K562 (cell line): ENCODE data around the gene KCNK4.

Experiments used
- JUNB ChIP-seq: fragments of 450-650 bp; formaldehyde crosslinking; conservative IDR thresholded peaks from 2 replicates; pipeline ENCODE4 v1.4.0; 2020; ENCODE audit warnings: mild to moderate bottlenecking
- MAFF ChIP-seq: IDR thresholded peaks from 2 replicates; pipeline ENCODE4 v1.6.1; 2012; ENCODE audit warnings: low read length, improper control_type of control experiment
- NUFIP1 ChIP-seq: fragments of 450-650 bp; IDR thresholded peaks from 2 replicates; pipeline ENCODE4 v1.6.1; 2018; ENCODE audit not compliant: partially characterized antibody
- POLR2B ChIP-seq: fragments of 450-650 bp; IDR thresholded peaks from 2 replicates; pipeline ENCODE4 v1.6.1; 2018; ENCODE audit warnings: low read depth; ENCODE audit not compliant: partially characterized antibody
- PRPF4 ChIP-seq: fragments of 200-400 bp; formaldehyde crosslinking; IDR thresholded peaks from one replicate; pipeline ENCODE4 v1.6.1; 2017; ENCODE audit warnings: low read length, low read depth, mild to moderate bottlenecking; ENCODE audit not compliant: insufficient read depth, poor library complexity, severe bottlenecking
- ZNF408 ChIP-seq: fragments of 250-450 bp; sonication (Bioruptor Pico); IDR thresholded peaks from 2 replicates; pipeline ENCODE4 v1.4.0; 2020; ENCODE audit warnings: low read depth, mild to moderate bottlenecking, moderate library complexity
- TF ChIP-seq, protein P1 (sequence below), 3 experiments: IDR thresholded peaks in 2 of 3; conservative IDR thresholded peaks in 1 of 3; 2 replicates each; pipeline ENCODE4 v1.5.1; 2011 to 2012; ENCODE audit warnings: low read length in 3 of 3, mild to moderate bottlenecking in 3 of 3, control low read depth in 2 of 3, improper control_type of control experiment in 1 of 3, inconsistent platforms in 1 of 3, low read depth in 1 of 3, mixed read lengths in 1 of 3, moderate library complexity in 1 of 3; ENCODE audit not compliant: insufficient read depth in 2 of 3
- TF ChIP-seq, protein P2 (sequence below): sonication (generic); formaldehyde crosslinking; IDR thresholded peaks from 2 replicates; pipeline ENCODE4 v1.8.1; 2022; ENCODE audit warnings: missing genetic modification reagents

DNA sequence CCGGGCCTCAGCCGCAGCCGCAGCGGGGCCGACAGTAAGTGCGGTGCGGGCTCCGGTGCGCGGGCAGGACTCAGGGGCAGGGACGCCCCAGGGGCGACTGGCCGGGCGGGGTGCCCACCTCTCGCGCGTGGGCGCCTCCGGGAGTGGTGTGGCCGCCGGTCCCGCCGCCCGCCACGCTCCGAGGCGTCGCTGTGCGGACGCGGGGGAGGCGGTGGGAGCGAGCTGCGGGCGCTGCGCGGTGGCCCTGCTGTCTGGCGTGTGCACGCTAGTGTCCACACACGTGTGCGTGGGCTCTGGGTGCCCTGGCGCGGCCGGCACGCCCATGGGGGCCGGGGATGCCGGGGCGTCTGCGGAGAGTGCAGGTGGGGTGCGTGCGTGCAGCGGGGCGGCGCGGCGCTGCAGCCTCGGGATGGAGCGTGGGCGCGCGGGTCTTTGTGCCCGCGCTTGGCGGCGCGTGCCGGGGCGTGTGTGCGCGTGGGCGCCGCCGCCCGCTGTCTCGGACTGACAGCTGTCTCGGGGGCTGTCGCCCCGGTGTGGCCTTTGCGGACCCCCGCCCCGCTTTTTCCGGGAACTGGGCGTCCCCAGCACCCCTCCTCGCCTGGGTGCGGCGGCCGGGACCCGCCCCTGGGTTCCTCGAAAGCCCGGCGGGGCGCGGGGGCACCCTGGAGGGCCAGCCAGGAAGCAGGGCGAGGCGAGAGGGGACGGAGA is 804 bp downstream of the KCNK4 start:
- TF ChIP-seq PRPF4 (no peak), NUFIP1 (no peak), MAFF (no peak), POLR2B (no peak), JUNB (CRISPR knock-in tag) (no peak), ZNF408 (CRISPR knock-in tag) (no peak)
- TF ChIP-seq, protein P1, sequence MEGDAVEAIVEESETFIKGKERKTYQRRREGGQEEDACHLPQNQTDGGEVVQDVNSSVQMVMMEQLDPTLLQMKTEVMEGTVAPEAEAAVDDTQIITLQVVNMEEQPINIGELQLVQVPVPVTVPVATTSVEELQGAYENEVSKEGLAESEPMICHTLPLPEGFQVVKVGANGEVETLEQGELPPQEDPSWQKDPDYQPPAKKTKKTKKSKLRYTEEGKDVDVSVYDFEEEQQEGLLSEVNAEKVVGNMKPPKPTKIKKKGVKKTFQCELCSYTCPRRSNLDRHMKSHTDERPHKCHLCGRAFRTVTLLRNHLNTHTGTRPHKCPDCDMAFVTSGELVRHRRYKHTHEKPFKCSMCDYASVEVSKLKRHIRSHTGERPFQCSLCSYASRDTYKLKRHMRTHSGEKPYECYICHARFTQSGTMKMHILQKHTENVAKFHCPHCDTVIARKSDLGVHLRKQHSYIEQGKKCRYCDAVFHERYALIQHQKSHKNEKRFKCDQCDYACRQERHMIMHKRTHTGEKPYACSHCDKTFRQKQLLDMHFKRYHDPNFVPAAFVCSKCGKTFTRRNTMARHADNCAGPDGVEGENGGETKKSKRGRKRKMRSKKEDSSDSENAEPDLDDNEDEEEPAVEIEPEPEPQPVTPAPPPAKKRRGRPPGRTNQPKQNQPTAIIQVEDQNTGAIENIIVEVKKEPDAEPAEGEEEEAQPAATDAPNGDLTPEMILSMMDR (IDR thresholded peaks at IDR 0.05 in 2 of 3, conservative IDR thresholded peaks at IDR 0.05 in 1 of 3; ENCODE audit: insufficient read depth in 2 of 3, low read depth in 1 of 3, low read length in 3 of 3): no peak
- TF ChIP-seq, protein P2, sequence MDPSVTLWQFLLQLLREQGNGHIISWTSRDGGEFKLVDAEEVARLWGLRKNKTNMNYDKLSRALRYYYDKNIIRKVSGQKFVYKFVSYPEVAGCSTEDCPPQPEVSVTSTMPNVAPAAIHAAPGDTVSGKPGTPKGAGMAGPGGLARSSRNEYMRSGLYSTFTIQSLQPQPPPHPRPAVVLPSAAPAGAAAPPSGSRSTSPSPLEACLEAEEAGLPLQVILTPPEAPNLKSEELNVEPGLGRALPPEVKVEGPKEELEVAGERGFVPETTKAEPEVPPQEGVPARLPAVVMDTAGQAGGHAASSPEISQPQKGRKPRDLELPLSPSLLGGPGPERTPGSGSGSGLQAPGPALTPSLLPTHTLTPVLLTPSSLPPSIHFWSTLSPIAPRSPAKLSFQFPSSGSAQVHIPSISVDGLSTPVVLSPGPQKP (CRISPR knock-in tag): no peak
